ENCODE measurements around the gene UBQLNL.

UBQLNL gene

GRCh38 chr11:5489576-5490357, 26.7 kb downstream of the UBQLNL start:
- H3K27ac ChIP-seq: no peak overlapping the region
- TF ChIP-seq ZFX (IDR thresholded peaks at IDR 0.05; ENCODE audit: borderline replicate concordance): no peak
- no peak for TF ChIP-seq CTCF (IDR thresholded peaks at IDR 0.05)

GRCh38 chr11:5488798-5489399, 27.6 kb downstream of the UBQLNL start:
- TF ChIP-seq ZFX (IDR thresholded peaks at IDR 0.05; ENCODE audit: borderline replicate concordance) (no peak), CTCF (IDR thresholded peaks at IDR 0.05) (no peak)
- H3K27ac ChIP-seq: no peak overlapping the region

GRCh38 chr11:5488385-5488784, 28.1 kb downstream of the UBQLNL start, which contains the start of gene OR52D1:
OR52D1 (plus strand) TSS chr11:5488685; CDS start chr11:5488707, 22 bp downstream.
- H3K27ac ChIP-seq: no peak within 1 kb of the TSS
- TF ChIP-seq ZFX (IDR thresholded peaks at IDR 0.05; ENCODE audit: borderline replicate concordance): no peak
- no peak for TF ChIP-seq CTCF (IDR thresholded peaks at IDR 0.05)

- no peak for TF ChIP-seq CTCF (IDR thresholded peaks at IDR 0.05)
- no peak for TF ChIP-seq ZFX (IDR thresholded peaks at IDR 0.05; ENCODE audit: borderline replicate concordance)
- no peak overlapping the region for H3K27ac ChIP-seq
Measured at GRCh38 chr11:5486421-5486820, 30.1 kb downstream of the UBQLNL start.

GRCh38 chr11:5486003-5486402, 30.5 kb downstream of the UBQLNL start:
- no peak for TF ChIP-seq ZFX (IDR thresholded peaks at IDR 0.05; ENCODE audit: borderline replicate concordance)
- no peak for TF ChIP-seq CTCF (IDR thresholded peaks at IDR 0.05)
- no peak overlapping the region for H3K27ac ChIP-seq

GRCh38 chr11:5476186-5476819, 40.2 kb downstream of the UBQLNL start:
- peak; percentile 85 for TF ChIP-seq CTCF (IDR thresholded peaks at IDR 0.05)
- TF ChIP-seq ZFX (IDR thresholded peaks at IDR 0.05; ENCODE audit: borderline replicate concordance): no peak
- H3K27ac ChIP-seq: no peak overlapping the region

- H3K27ac ChIP-seq: no peak overlapping the region
- TF ChIP-seq ZFX (IDR thresholded peaks at IDR 0.05; ENCODE audit: borderline replicate concordance): no peak
- TF ChIP-seq CTCF (IDR thresholded peaks at IDR 0.05): no peak
Measured at GRCh38 chr11:5473921-5474320, 42.6 kb downstream of the UBQLNL start.

Data from 22Rv1 (cell line).